CD14-positive monocyte (primary cell): Measurements from ENCODE around the gene ZNF598. TPM values are rescaled to one million over a fixed set of nuclear protein-coding genes. Genes with fewer than 3 reads are reported as not detected.
A peak's percentile ranks its signal among the peaks of the same experiment; 100 is the strongest.

ENCODE experiments used
- DNase-seq, 3 donors: peaks; one replicate each; pipeline ENCODE4 v3.0.0-alpha.2; 2011 to 2022
- H2AFZ ChIP-seq: 2 replicates; pipeline ENCODE4 v1.6.0; 2012; ENCODE audit warnings: mild to moderate bottlenecking, low read depth, low read length, inconsistent platforms; ENCODE audit not compliant: insufficient read depth, poor library complexity, severe bottlenecking
- H3K27ac ChIP-seq, 2 donors: 1 replicate in 1 of 2; 2 replicates in 1 of 2; pipeline ENCODE4 v1.5.1; 2012 to 2013; ENCODE audit warnings: low read length in 2 of 2, control low read depth in 1 of 2, inconsistent platforms in 1 of 2, low read depth in 1 of 2, mild to moderate bottlenecking in 1 of 2
- H3K27me3 ChIP-seq, 2 donors: one replicate each; pipeline versions ENCODE4 v1.6.0 to v1.6.1; 2011 to 2013; ENCODE audit warnings: low read length in 2 of 2; ENCODE audit not compliant: control insufficient read depth in 2 of 2, insufficient read depth in 2 of 2
- H3K36me3 ChIP-seq, 2 donors: replicated peaks in 1 of 2; 1 replicate in 1 of 2; 2 replicates in 1 of 2; pipeline versions ENCODE4 v1.5.1 to v1.6.1; 2012 to 2013; ENCODE audit warnings: low read length in 2 of 2, control low read depth in 1 of 2, inconsistent platforms in 1 of 2, mild to moderate bottlenecking in 1 of 2; ENCODE audit not compliant: insufficient read depth in 2 of 2, control insufficient read depth in 1 of 2
- H3K4me1 ChIP-seq, 2 donors: 1 replicate in 1 of 2; 2 replicates in 1 of 2; pipeline versions ENCODE4 v1.5.1 to v1.6.1; 2012 to 2013; ENCODE audit warnings: low read length in 2 of 2, control low read depth in 1 of 2, inconsistent platforms in 1 of 2, mild to moderate bottlenecking in 1 of 2, moderate library complexity in 1 of 2; ENCODE audit not compliant: insufficient read depth in 2 of 2, control insufficient read depth in 1 of 2
- H3K4me2 ChIP-seq: replicated peaks from 2 replicates; pipeline ENCODE3; 2012; ENCODE audit warnings: low read length, moderate library complexity, mild to moderate bottlenecking; ENCODE audit not compliant: poor library complexity, severe bottlenecking; ENCODE audit errors: extremely low read depth
- H3K4me3 ChIP-seq, 3 experiments: fragments of 200-600 bp in 1 of 3; sonication (generic) in 1 of 3; replicated peaks in 1 of 3; 1 replicate in 2 of 3; 2 replicates in 1 of 3; pipeline ENCODE4 v1.5.1; 2011 to 2013; ENCODE audit warnings: low read length in 3 of 3, mild to moderate bottlenecking in 3 of 3, control low read depth in 2 of 3, low read depth in 2 of 3, inconsistent platforms in 1 of 3, moderate library complexity in 1 of 3
- H3K79me2 ChIP-seq: 2 replicates; pipeline ENCODE4 v1.6.0; 2012; ENCODE audit warnings: mild to moderate bottlenecking, control low read depth, inconsistent platforms, low read length, moderate library complexity; ENCODE audit not compliant: insufficient read depth
- H3K9ac ChIP-seq: 2 replicates; pipeline ENCODE4 v1.6.0; 2017; ENCODE audit warnings: low read length, mild to moderate bottlenecking; ENCODE audit not compliant: insufficient read depth, poor library complexity, severe bottlenecking
- H3K9me3 ChIP-seq, 2 donors: replicated peaks in 1 of 2; 1 replicate in 1 of 2; 2 replicates in 1 of 2; pipeline versions ENCODE4 v1.5.1 to v1.6.1; 2012 to 2013; ENCODE audit warnings: low read length in 2 of 2, control low read depth in 1 of 2; ENCODE audit not compliant: control insufficient read depth in 1 of 2, insufficient read depth in 1 of 2
- H4K20me1 ChIP-seq: 2 replicates; pipeline ENCODE4 v1.6.0; 2012; ENCODE audit warnings: mild to moderate bottlenecking, low read length, control low read depth, moderate library complexity; ENCODE audit not compliant: insufficient read depth
- H3K27ac Mint-ChIP-seq, 7 donors: one replicate each; pipeline ENCODE4 v1.8.0; 2020; ENCODE audit warnings: mild to moderate bottlenecking in 7 of 7, mixed read lengths in 7 of 7, moderate library complexity in 6 of 7, inconsistent platforms in 2 of 7
- H3K27me3 Mint-ChIP-seq, 3 donors: one replicate each; pipeline ENCODE4 v1.8.0; 2021 to 2022; ENCODE audit warnings: low read depth in 3 of 3, mild to moderate bottlenecking in 3 of 3, mixed read lengths in 3 of 3, moderate library complexity in 3 of 3, inconsistent platforms in 1 of 3
- H3K36me3 Mint-ChIP-seq, 2 donors: one replicate each; pipeline ENCODE4 v1.8.0; 2020; ENCODE audit warnings: mixed read lengths in 2 of 2, inconsistent platforms in 1 of 2, mild to moderate bottlenecking in 1 of 2
- H3K4me1 Mint-ChIP-seq: one replicate; pipeline ENCODE4 v1.8.0; 2020; ENCODE audit warnings: mild to moderate bottlenecking, mixed read lengths
- H3K4me3 Mint-ChIP-seq, 2 donors: one replicate each; pipeline ENCODE4 v1.8.0; 2020; ENCODE audit warnings: mild to moderate bottlenecking in 2 of 2, mixed read lengths in 2 of 2, moderate library complexity in 1 of 2
- H3K9me3 Mint-ChIP-seq, 7 donors: one replicate each; pipeline ENCODE4 v1.8.0; 2020 to 2022; ENCODE audit warnings: mixed read lengths in 7 of 7, mild to moderate bottlenecking in 6 of 7, moderate library complexity in 6 of 7, inconsistent platforms in 2 of 7
- WGBS: methylation state at CpG from one replicate; pipeline ENCODE4 v1.1.5; 2013; ENCODE audit warnings: missing lambda C conversion rate; ENCODE audit not compliant: insufficient coverage; 5-methylcytosine and 5-hydroxymethylcytosine counted together
- intact Hi-C, 2 donors: fragments of 100-400 bp; cut with micrococcal nuclease; formaldehyde crosslinking; loops; one replicate each; pipeline versions ENCODE4 v1.15.0 to v1.15.1; 2023
- polyA plus RNA-seq, 3 donors: library from polyadenylated mRNA; depleted of rRNA in 1 of 3; unstranded in 2 of 3; stranded (reverse) in 1 of 3; fragments of 300-500 nt in 2 of 3; fragments of >200 nt in 1 of 3; fragmentation: Illumina TruSeq in 2 of 3; gene quantifications; 1 replicate in 2 of 3; 2 replicates in 1 of 3; pipeline ENCODE4 v1.2.3, GENCODE V29; 2012 to 2021
- TF ChIP-seq, protein P1 (sequence below): fragments of 200-600 bp; IDR thresholded peaks from one replicate; pipeline ENCODE4 v1.8.0; 2022; ENCODE audit warnings: antibody characterized with exemption, mild to moderate bottlenecking

The ZNF598 gene
- polyA plus RNA-seq, 3 donors: 1.4 to 42.1 (median 1.5) TPM

DNA sequence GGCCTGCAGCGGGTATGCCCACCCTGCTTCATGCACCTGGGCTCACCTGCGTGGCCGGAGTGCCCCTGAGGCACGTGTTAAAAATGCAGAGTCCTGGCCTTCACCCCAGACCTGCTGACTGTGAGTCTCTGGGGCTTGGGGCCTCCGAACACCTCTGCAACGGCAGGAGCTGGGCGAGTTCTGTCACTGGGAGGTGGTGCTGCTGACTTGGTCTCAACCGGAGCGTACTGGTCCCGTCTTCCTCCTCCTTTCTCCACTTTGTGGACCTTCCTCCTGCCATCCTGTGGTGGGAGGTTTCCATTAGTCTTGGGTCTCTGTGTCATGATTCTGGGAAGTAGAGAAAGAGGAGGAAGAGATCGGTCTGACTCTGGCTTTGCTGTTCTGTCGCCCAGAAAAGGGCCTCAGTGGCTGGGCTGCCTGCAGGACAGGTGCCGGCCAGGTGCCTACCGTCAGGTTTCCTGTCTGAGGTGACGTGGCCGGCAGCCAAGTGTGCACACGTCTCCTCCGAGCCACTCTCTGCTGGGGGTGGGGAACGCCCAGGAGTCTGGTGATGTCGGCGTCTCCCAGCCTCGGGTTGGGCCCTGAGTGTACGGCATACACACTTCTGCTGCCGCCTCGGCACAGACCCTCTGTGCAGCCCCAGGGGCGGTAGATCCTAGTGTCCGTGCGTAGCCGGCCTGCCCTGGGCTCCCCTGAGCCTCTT is 45.1 kb upstream of the ZNF598 start:
- no peak for DNase-seq
- H3K4me1 ChIP-seq: no peaks in the 10 kb centered on the region
- H3K79me2 ChIP-seq: no peaks in the 10 kb centered on the region
- H3K9ac ChIP-seq: no peak overlapping the region
- H3K36me3 Mint-ChIP-seq: peaks cover 69 to 90% of the 10 kb centered on the region in 2 donors
- H3K27me3 Mint-ChIP-seq: peaks cover 0 to 2% (median 0%) of the 10 kb centered on the region in 3 donors
- H3K4me1 Mint-ChIP-seq: no peaks in the 10 kb centered on the region
- peaks cover 55 to 89% of the 10 kb centered on the region in 2 donors for H3K36me3 ChIP-seq
- 94% methylated on average over 23 of the region's 29 CpGs for WGBS
- no peaks in the 10 kb centered on the region for H3K27me3 ChIP-seq
- no peak overlapping the region for H3K4me3 ChIP-seq
- TF ChIP-seq, protein P1, sequence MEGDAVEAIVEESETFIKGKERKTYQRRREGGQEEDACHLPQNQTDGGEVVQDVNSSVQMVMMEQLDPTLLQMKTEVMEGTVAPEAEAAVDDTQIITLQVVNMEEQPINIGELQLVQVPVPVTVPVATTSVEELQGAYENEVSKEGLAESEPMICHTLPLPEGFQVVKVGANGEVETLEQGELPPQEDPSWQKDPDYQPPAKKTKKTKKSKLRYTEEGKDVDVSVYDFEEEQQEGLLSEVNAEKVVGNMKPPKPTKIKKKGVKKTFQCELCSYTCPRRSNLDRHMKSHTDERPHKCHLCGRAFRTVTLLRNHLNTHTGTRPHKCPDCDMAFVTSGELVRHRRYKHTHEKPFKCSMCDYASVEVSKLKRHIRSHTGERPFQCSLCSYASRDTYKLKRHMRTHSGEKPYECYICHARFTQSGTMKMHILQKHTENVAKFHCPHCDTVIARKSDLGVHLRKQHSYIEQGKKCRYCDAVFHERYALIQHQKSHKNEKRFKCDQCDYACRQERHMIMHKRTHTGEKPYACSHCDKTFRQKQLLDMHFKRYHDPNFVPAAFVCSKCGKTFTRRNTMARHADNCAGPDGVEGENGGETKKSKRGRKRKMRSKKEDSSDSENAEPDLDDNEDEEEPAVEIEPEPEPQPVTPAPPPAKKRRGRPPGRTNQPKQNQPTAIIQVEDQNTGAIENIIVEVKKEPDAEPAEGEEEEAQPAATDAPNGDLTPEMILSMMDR: no peak
- intact Hi-C loops: no loop called here
- no peak overlapping the region for H3K4me2 ChIP-seq
- no peak overlapping the region for H3K27ac Mint-ChIP-seq
- H2AFZ ChIP-seq: no peak overlapping the region
- no peak overlapping the region for H3K4me3 Mint-ChIP-seq
- H3K9me3 ChIP-seq: no peaks in the 10 kb centered on the region
- no peak overlapping the region for H3K27ac ChIP-seq
- H4K20me1 ChIP-seq: no peaks in the 10 kb centered on the region
- no peaks in the 10 kb centered on the region for H3K9me3 Mint-ChIP-seq

GRCh38 chr16:2053897-2054296 is 44.3 kb upstream of the ZNF598 start:
- H3K27ac Mint-ChIP-seq: peak overlapping the region in 1 of 7 donors; percentile 38

More at GRCh38 chr16:2053897-2054296, 44.3 kb upstream of the ZNF598 start:
- intact Hi-C loops: no loop called here
- H3K4me1 ChIP-seq: peaks cover 0 to 2% of the 10 kb centered on the region in 2 donors
- no peaks in the 10 kb centered on the region for H3K9me3 Mint-ChIP-seq
- H3K36me3 ChIP-seq: peaks cover 55 to 85% of the 10 kb centered on the region in 2 donors
- no peaks in the 10 kb centered on the region for H3K9me3 ChIP-seq
- H3K79me2 ChIP-seq: peaks cover 3% of the 10 kb centered on the region
- H3K9ac ChIP-seq: no peak overlapping the region
- no peaks in the 10 kb centered on the region for H3K27me3 ChIP-seq
- no peak overlapping the region for H2AFZ ChIP-seq
- H4K20me1 ChIP-seq: no peaks in the 10 kb centered on the region
- DNase-seq: no peak
- H3K4me3 ChIP-seq: no peak overlapping the region
- H3K4me2 ChIP-seq: no peak overlapping the region
- H3K27ac ChIP-seq: no peak overlapping the region
- 99% methylated on average over 17 of the region's 17 CpGs for WGBS
- TF ChIP-seq, protein P1: no peak
- peaks cover 0 to 2% (median 0%) of the 10 kb centered on the region in 3 donors for H3K27me3 Mint-ChIP-seq
- peaks cover 69 to 85% of the 10 kb centered on the region in 2 donors for H3K36me3 Mint-ChIP-seq
- no peak overlapping the region for H3K4me3 Mint-ChIP-seq
- peaks cover 2% of the 10 kb centered on the region for H3K4me1 Mint-ChIP-seq
